Frontal cortex (tissue), 4 donors: ENCODE results near the gene PCDH19. TPM values are rescaled to one million over a fixed set of nuclear protein-coding genes. Genes with fewer than 3 reads are reported as not detected.

ENCODE experiments used
- DNase-seq, 2 donors: peaks; one replicate each; pipeline ENCODE4 v3.0.0; 2012; ENCODE audit warnings: low spot score in 2 of 2
- FAIRE-seq: peaks from 2 replicates; lab custom pipeline; 2012; peaks lifted over from hg19 to GRCh38; lab: Jason Lieb, UNC
- total RNA-seq: library from RNA; depleted of rRNA; stranded (reverse); fragments of >200 nt; gene quantifications from one replicate; pipeline ENCODE4 v1.2.3, GENCODE V29; 2014
- donor health status: control.
- donor health status: control.
- donor health status: control.

The PCDH19 gene
- total RNA-seq, 1 donor from 2014 or later, result 22.8 TPM

DNA sequence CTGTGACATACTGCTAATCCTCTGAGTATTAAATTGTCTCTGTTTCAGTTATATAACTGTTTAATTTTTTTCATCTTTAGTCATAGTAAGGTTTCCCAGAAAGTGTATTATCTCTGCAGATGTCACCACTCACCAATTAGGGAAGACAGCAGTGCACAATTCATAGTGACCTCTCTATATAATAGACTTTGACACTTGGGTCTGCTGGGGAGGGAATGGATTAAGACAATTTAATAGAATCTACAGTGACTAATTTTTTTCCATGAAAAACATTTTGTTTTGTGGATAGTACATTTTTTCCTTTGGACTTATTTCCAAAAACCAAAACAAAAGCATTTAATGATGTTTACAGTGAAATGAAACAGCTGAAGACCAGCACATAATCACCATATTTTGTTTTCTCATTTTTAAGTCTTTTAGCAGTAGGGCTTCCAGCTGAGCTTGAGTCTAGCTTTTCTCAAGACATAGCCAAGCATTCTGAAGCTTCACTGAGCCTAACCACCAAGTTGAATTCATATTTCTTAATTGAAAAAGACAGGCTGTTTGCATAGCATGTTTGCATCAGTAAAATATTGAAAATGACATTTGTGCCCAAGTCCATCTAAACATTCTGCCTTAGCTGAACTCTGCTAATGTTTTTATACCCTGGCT is 69.5 kb downstream of the PCDH19 start:
- no peak for FAIRE-seq
- no peak for DNase-seq

GRCh38 chrX:100328351-100328750 is 81.7 kb downstream of the PCDH19 start:
- no peak for FAIRE-seq
- DNase-seq, result no peak

GRCh38 chrX:100319716-100320115 is 90.4 kb downstream of the PCDH19 start:
- DNase-seq (no peak), FAIRE-seq (no peak)

DNA sequence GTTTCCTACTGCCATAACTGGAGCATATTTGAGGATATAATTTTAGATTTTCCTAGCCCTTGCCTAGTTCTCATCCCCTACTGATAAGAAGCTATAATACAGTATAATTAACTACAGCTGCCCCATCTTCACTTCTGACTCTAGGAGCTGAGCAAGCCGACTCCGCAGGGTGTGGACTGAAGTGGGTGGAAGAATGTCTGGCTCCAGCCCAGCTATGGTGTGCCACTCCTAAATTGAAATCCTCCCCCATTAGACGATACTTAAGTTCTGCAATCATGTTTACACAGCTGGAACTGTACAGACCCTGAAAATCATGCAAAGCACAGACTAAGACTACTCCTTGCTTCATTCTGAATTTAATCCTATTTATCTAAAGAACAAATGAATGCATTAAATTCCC is 93.1 kb downstream of the PCDH19 start:
- FAIRE-seq, result no peak
- DNase-seq, result no peak

DNA sequence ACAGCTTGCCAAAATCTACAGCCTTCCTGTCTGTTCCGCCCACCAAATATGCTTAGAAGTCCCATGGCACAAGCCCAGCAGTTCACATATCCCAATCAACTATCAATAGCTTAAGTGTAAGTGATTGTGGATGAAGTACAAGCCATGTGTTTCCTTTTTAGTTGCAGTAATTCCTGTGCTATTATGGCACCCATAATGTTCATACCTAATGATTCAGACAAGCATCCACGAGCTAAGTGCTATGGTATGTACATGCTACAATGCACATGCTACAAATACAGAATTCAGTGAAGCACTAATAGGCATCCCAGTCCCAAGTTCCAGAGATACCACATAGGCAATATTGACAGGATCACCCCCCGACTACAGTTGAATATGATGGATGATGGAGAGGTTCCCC is 94.5 kb downstream of the PCDH19 start:
- no peak for DNase-seq
- FAIRE-seq, result no peak

- no peak for DNase-seq
- no peak for FAIRE-seq
These were observed 110.5 kb downstream of the PCDH19 start for GRCh38 chrX:100299559-100299958.

DNA sequence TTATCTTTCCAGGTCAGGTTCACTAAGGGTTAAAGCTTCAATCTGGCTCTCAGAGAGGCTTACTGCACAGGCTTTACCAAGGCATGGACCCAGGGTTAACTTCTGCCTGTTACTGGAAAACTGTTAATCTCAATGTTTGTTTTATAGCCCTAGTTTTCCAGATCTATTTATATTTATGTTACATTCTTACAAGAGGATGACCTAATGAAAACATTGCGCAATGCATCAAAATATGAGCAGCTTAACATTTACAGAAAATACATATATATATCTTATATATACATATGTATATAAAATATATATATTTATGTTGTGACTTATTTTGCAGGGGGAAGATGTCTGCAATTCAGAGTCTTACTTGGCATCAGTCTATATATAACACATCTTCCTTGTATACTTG is 112.3 kb downstream of the PCDH19 start:
- FAIRE-seq (no peak), DNase-seq (no peak)

DNA sequence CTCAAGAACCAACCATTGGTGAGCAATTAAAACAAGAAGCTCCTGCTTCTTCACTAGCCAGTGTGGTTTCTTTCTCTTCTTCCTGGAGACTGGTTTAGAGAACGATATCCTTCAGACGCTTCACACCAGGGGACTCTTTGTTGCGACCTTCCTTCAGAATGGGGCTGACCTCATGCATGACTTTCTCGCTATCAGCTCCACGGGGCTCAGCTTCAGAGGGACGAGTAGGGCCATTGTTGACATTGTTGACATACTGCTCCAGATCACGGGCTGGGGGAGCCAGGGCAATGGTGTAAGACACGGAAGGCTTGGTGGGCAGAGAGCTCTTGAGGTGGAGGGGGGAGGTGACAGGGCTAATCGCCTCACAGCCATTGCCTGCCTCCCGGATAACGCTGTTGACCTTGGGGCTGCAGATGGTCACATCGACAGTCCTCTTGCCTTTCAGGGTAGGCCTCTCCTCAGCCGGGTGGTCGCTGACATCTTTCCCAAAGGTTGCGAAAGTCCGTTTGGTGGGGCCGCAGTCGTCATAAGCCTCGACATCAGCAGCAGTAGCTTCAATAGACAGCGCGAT is 113.8 kb downstream of the PCDH19 start:
- DNase-seq (no peak), FAIRE-seq (no peak)

DNA sequence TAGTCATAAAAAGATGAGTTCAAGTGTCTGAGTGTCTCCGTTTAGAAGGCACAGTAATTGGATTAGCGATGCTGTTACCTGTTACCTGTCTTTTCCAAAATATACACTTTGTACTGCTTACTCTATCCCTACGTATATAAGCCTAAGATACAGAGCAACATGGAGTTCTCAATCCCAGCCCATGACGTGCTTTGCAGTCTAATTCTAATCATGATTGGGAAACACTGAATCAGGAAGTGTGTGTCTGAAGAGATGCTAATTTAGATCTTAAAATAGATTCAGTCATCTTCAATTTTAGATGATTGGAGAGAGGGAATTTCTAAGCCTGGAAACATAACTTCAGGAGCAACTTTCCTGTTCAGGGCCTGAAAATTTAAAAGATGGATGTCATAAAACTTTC is 115.1 kb downstream of the PCDH19 start:
- FAIRE-seq, result no peak
- DNase-seq, result no peak

GRCh38 chrX:100289066-100289558 is 121.0 kb downstream of the PCDH19 start:
- FAIRE-seq (no peak), DNase-seq (no peak)

GRCh38 chrX:100277231-100277630 is 132.8 kb downstream of the PCDH19 start:
- no peak for DNase-seq
- FAIRE-seq, result no peak

- DNase-seq, result no peak
These were observed 135.2 kb downstream of the PCDH19 start for GRCh38 chrX:100274916-100275315.

DNA sequence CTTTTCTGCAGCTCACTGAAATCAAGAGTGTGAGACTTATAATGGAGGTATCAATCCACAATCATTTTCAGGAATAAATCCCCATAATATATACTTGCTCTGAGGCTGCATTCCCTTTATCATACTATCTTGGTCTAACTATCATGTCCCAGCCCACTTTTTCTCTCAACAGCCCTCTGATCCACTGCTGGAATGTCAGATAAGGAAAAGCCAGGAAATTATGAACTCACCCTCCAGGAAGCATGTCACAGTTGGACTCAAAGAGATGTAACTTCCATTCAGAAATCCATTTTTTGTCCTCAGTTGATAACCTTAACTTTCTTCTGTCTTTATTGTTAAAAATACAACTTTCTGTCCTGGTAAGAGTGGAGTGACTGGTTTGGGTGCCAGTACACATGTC is 144.9 kb downstream of the PCDH19 start:
- FAIRE-seq (no peak), DNase-seq (no peak)

More at GRCh38 chrX:100274916-100275315, 135.2 kb downstream of the PCDH19 start:
- no peak for FAIRE-seq

- FAIRE-seq (no peak), DNase-seq (no peak)
These were observed 145.9 kb downstream of the PCDH19 start for GRCh38 chrX:100264200-100264599.

DNA sequence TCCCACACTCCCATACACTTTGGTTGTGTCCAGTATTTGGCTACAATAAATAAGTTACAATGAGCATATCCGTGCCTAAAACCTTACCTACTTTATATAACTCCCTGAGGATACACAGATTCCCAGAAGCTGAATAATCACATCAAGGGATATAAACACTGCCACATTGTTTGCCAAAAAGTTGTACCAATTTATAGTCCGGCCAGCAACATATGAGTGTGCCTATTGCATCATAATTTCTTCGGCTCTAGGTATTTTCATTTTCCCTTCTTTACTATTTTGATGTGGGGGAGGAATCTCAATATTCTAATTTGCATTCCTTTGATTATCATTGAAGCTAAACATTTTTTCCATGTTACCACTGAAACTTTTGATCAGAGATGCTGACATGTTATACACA is 146.4 kb downstream of the PCDH19 start:
- DNase-seq (no peak), FAIRE-seq (no peak)

GRCh38 chrX:100248885-100249493 is 161.1 kb downstream of the PCDH19 start:
- DNase-seq, result no peak
- FAIRE-seq, result no peak

DNA sequence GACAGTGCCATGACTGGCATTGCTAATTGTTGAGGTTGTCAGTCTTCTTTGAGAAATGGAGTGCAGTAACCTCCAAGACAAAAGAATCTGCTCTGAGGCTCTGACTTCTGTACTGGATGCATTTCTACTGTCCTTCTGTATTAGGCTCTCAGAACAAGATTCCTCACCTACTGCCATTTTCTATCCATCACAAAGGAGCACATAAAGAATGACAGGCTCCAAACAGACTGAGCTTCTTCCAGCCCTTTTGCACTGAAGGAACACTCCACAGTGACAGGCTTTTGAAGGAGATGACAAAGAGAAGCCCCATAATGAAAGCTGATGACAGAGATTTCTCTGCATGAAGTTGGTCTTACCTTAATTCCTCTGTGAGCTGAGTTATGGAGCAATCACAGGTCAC is 162.2 kb downstream of the PCDH19 start:
- no peak for FAIRE-seq

DNA sequence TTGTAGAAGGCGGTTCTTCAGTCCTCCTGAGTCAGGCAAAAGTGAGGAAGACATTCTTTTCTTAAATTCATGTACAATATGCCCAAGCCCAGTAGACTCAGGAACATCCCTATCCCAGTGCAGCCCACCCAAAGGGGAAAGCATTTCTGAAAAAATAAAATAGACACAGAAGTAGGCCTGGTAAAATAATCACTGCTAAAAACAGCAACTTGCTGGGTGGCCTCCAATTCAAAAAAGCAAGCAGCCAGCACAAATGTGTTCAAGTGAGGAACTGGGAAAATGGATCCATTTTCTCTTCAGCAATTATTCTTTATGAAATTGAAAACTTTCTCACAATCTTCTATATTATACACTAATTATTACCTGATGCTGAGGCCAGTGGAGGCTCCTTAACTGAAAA is 165.4 kb downstream of the PCDH19 start:
- FAIRE-seq (no peak), DNase-seq (no peak)

More for the DNA sequence above, 162.2 kb downstream of the PCDH19 start:
- no peak for DNase-seq
